Right lobe of liver (tissue), 4 donors: Measurements from ENCODE around the gene NT5DC3.

Source experiments
- POLR2A ChIP-seq: fragments of 450-650 bp; IDR thresholded peaks from one replicate; pipeline ENCODE4 v1.6.1; 2017; ENCODE audit warnings: antibody characterized with exemption, mild to moderate bottlenecking
- TF ChIP-seq, protein P1 (sequence below), 4 donors: fragments of 200-600 bp in 3 of 4; fragments of 450-650 bp in 1 of 4; IDR thresholded peaks; one replicate each; pipeline versions ENCODE4 v1.5.1 to v1.8.0; 2016 to 2022; ENCODE audit warnings: antibody characterized with exemption in 4 of 4, mild to moderate bottlenecking in 2 of 4
- donor health status: DM: no; HTN: no; CAD: no.
- donor health status: DM: no; HTN: no; CAD: no.
- donor health status: DM: no; HTN: yes; CAD: no.

DNA sequence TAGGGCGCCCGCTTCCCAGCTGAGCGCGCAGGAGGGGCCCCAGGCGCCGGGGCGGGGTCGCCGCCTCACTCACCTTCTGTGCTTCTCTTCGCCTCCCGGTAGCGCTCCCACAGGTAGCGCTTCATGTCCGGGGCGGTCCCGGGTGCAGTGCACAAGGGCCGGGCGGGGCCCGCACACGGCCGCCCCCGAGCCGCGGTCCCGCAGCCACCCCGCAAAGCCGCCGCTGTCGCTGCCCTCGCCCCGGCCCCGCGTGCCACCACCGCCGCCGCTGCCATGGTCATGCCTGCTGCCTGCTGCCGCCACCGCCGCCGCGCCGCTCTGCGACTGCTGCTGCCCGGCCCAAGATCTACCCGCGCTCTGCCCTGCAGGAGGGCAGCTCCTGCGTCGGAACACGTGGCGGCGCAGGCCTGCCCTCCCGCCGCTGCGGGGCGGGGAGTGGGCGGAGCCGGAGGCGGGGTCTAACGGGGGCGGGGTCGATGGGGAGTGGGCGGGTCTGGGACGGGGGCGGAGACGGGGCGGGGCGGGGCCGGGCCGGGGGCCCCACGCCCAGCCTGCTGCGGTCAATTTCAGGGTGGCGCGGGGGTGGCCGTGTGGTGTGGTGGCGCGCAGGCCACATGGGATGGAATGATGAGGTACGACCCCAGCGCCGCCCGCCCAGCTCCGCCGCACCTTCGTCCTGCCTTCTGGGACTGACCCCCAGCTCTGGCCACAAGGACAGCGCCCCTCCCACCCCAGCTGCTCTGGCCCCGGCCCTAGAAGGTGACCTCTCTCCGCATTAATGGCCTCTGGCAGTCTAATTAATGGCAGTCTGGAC lies at the start of gene NT5DC3:
- TF ChIP-seq, protein P1, sequence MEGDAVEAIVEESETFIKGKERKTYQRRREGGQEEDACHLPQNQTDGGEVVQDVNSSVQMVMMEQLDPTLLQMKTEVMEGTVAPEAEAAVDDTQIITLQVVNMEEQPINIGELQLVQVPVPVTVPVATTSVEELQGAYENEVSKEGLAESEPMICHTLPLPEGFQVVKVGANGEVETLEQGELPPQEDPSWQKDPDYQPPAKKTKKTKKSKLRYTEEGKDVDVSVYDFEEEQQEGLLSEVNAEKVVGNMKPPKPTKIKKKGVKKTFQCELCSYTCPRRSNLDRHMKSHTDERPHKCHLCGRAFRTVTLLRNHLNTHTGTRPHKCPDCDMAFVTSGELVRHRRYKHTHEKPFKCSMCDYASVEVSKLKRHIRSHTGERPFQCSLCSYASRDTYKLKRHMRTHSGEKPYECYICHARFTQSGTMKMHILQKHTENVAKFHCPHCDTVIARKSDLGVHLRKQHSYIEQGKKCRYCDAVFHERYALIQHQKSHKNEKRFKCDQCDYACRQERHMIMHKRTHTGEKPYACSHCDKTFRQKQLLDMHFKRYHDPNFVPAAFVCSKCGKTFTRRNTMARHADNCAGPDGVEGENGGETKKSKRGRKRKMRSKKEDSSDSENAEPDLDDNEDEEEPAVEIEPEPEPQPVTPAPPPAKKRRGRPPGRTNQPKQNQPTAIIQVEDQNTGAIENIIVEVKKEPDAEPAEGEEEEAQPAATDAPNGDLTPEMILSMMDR (IDR thresholded peaks at IDR 0.05) = peak in 1 of 4 donors; percentile 20
- TF ChIP-seq POLR2A = peak; percentile 96
